Activated naive CD8-positive, alpha-beta T cell treated with anti-CD3 and anti-CD28 coated beads for 36 hours (primary cell): ENCODE results near the gene RAPGEF5. TPM values are rescaled to one million over a fixed set of nuclear protein-coding genes. Genes with fewer than 3 reads are reported as not detected.

Experiments used
- DNase-seq: peaks from one replicate; pipeline ENCODE4 v3.0.0; 2021
- H3K27ac Mint-ChIP-seq: one replicate; pipeline ENCODE4 v1.8.0; 2022; ENCODE audit warnings: mild to moderate bottlenecking, moderate library complexity, mixed read lengths
- H3K27me3 Mint-ChIP-seq: one replicate; pipeline ENCODE4 v1.8.0; 2022; ENCODE audit warnings: mild to moderate bottlenecking, mixed read lengths
- H3K36me3 Mint-ChIP-seq: one replicate; pipeline ENCODE4 v1.8.0; 2021; ENCODE audit warnings: mild to moderate bottlenecking, mixed read lengths
- H3K4me1 Mint-ChIP-seq: one replicate; pipeline ENCODE4 v1.8.0; 2021; ENCODE audit warnings: mixed read lengths
- H3K4me3 Mint-ChIP-seq: one replicate; pipeline ENCODE4 v1.8.0; 2022; ENCODE audit warnings: mild to moderate bottlenecking, moderate library complexity, mixed read lengths
- H3K9me3 Mint-ChIP-seq: one replicate; pipeline ENCODE4 v1.8.0; 2022; ENCODE audit warnings: mixed read lengths
- total RNA-seq, 2 experiments: library from RNA; stranded (reverse); gene quantifications; one replicate each; pipeline ENCODE4 v1.2.3, GENCODE V29; 2021

The RAPGEF5 gene
- total RNA-seq, 2 experiments from 2014 or later = 0.54 to 0.82 TPM

DNA sequence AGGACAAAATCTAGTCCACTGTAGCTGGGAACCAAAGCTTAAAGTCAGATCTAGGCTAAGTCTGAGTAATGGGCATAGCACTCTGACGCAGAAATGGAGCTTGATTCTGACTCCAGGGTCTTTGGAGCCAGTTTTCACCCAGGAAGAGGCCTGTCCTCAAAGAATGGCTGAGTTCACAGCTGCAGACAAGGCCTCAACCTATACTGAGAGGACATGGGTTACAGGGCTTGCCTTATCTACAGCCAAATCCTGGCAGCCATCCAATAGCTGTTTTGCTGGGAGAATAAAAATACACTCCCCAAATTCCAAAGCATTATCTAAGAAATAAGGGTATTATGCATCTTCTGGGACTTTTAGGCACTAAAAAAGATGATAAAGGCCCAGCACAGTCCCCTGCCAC, 154.8 kb downstream of the RAPGEF5 start:
- H3K27me3 Mint-ChIP-seq = no peaks in the 10 kb centered on the region

DNA sequence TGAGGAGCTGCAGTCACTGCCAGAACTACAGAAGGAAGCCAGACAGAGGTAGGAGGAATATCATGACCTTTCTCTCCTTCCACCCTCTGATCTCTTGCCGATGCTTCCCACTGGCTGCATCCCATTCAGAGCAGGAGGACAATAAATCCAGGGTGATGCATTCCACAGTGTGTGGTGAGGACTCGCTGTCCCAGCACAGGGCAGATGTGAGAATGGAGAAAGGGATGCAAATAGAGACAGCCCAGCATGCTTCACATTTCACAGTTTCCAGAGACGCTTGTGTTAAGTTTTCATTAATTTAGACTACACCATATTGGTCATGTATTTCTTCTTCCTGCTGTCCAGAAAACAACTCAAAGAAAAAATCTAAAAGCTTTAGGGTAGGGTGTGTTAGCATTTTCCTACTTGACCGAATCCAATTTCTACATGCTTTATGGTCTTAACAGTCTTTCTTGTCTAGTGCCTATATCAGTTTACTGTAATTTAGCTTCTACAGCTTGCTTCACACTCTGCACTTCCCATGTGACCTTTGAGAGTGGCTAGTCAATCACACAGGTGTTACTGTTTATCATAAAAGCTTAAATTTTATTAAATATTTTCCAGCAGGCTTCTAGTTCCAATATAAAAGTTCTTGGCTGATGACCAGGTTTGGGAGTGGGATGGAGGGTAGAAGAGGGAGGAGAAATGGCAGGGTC, 155.6 kb downstream of the RAPGEF5 start:
- DNase-seq = no peak
- Mint-ChIP-seq H3K36me3 (no peaks in the 10 kb centered on the region), H3K9me3 (no peaks in the 10 kb centered on the region), H3K4me1 (no peaks in the 10 kb centered on the region), H3K27me3 (no peaks in the 10 kb centered on the region), H3K27ac (no peak overlapping the region), H3K4me3 (no peak overlapping the region)

More for the DNA sequence above, 154.8 kb downstream of the RAPGEF5 start:
- no peak for DNase-seq
- no peaks in the 10 kb centered on the region for H3K4me1 Mint-ChIP-seq
- no peak overlapping the region for H3K4me3 Mint-ChIP-seq
- no peaks in the 10 kb centered on the region for H3K9me3 Mint-ChIP-seq
- no peak overlapping the region for H3K27ac Mint-ChIP-seq
- H3K36me3 Mint-ChIP-seq = no peaks in the 10 kb centered on the region

DNA sequence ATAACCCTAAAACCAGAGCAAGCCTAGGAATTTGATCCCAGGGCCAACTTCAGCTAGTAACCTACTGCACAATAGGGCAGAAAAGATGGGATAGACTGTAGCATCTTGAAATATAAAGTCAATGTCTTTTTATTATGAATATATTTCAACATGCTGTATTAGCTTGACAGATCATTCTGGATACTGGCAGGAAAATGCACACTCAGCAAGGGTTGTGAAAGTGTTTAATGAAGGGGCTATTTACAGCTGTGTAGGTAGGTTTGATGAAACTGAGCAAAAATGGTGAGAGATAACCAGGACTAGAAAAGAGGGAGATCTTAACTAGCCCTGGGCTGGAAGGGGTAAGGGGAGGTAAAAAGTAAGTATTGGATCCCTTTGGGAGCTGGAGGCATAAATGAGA, 156.2 kb downstream of the RAPGEF5 start:
- H3K4me1 Mint-ChIP-seq = no peaks in the 10 kb centered on the region
- DNase-seq = no peak
- H3K27me3 Mint-ChIP-seq = no peaks in the 10 kb centered on the region
- no peak overlapping the region for H3K27ac Mint-ChIP-seq
- no peaks in the 10 kb centered on the region for H3K36me3 Mint-ChIP-seq
- H3K9me3 Mint-ChIP-seq = no peaks in the 10 kb centered on the region
- no peak overlapping the region for H3K4me3 Mint-ChIP-seq

GRCh38 chr7:22200238-22200637, 156.7 kb downstream of the RAPGEF5 start:
- no peaks in the 10 kb centered on the region for H3K4me1 Mint-ChIP-seq
- H3K36me3 Mint-ChIP-seq = no peaks in the 10 kb centered on the region
- no peaks in the 10 kb centered on the region for H3K27me3 Mint-ChIP-seq
- DNase-seq = no peak
- no peak overlapping the region for H3K27ac Mint-ChIP-seq
- no peaks in the 10 kb centered on the region for H3K9me3 Mint-ChIP-seq
- no peak overlapping the region for H3K4me3 Mint-ChIP-seq

DNA sequence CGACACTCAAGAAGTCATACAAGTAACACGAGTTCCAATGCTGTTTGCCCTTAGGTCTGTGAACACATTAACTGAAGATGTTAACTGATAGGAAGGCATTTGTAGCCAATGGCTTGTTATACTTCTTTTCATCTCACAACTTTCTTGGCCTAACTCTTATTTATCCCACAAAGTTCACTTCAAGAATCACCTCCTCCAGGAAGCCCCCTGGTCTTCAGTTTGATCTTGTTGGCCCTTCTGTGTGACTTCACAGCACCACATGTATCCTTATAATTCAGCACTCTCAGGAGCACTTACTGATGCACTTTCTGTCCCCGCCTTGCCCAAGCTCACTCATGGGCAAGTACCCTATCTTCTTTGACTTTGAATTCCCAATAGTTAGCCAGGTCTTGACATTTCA, 159.6 kb downstream of the RAPGEF5 start:
- Mint-ChIP-seq H3K4me1 (no peaks in the 10 kb centered on the region), H3K27me3 (no peaks in the 10 kb centered on the region), H3K27ac (no peak overlapping the region), H3K9me3 (no peaks in the 10 kb centered on the region), H3K36me3 (no peaks in the 10 kb centered on the region), H3K4me3 (no peak overlapping the region)
- DNase-seq = no peak

- no peak for DNase-seq
- H3K4me3 Mint-ChIP-seq = no peak overlapping the region
- H3K9me3 Mint-ChIP-seq = no peaks in the 10 kb centered on the region
- H3K4me1 Mint-ChIP-seq = no peaks in the 10 kb centered on the region
- no peaks in the 10 kb centered on the region for H3K36me3 Mint-ChIP-seq
- no peak overlapping the region for H3K27ac Mint-ChIP-seq
- no peaks in the 10 kb centered on the region for H3K27me3 Mint-ChIP-seq
These were observed 160.5 kb downstream of the RAPGEF5 start for GRCh38 chr7:22196429-22196828.

DNA sequence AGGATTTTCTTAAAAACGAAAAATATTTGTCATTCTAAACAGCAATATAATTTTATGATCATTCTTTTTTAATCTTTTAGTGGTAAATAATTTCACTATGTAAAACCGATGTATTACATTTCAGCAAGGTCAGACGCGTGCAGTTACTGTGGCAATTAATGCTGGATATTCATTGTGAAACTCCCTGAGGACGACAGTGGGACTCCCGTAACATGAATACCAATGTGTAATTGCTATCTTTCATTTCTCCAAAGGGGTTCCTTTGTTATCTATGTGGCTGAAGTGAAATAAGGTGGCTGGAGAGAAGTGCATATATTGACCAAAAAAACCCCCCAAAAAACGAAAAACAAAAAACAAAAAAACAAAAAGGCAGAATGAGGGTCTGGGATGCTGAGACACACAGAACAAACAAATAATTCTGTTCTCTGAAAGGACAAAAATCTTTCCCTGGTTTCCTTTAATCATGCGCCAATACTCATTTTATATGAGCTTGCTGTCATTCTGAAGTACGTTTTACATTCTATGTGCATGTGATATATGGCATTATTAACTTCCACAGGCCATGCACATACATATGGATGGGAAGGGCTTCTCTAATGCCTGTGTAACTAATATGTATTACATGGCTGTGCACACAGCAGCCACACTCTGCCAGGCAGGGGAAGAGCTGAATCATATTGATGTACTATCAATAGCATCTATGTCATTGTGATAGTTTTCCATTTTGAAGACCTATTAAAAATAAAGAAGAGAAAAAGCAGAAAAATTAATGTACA, 161.4 kb downstream of the RAPGEF5 start:
- no peak for DNase-seq
- Mint-ChIP-seq H3K9me3 (no peaks in the 10 kb centered on the region), H3K27ac (no peak overlapping the region), H3K36me3 (no peaks in the 10 kb centered on the region), H3K4me1 (no peaks in the 10 kb centered on the region), H3K27me3 (no peaks in the 10 kb centered on the region), H3K4me3 (no peak overlapping the region)

- no peak for DNase-seq
- no peaks in the 10 kb centered on the region for H3K27me3 Mint-ChIP-seq
- no peak overlapping the region for H3K27ac Mint-ChIP-seq
- no peak overlapping the region for H3K4me3 Mint-ChIP-seq
- H3K4me1 Mint-ChIP-seq = no peaks in the 10 kb centered on the region
- no peaks in the 10 kb centered on the region for H3K36me3 Mint-ChIP-seq
- H3K9me3 Mint-ChIP-seq = no peaks in the 10 kb centered on the region
These were observed 162.2 kb downstream of the RAPGEF5 start for GRCh38 chr7:22194658-22195273.

GRCh38 chr7:22193450-22193983, 163.4 kb downstream of the RAPGEF5 start:
- no peaks in the 10 kb centered on the region for H3K36me3 Mint-ChIP-seq
- H3K4me3 Mint-ChIP-seq = no peak overlapping the region
- H3K27me3 Mint-ChIP-seq = no peaks in the 10 kb centered on the region
- no peaks in the 10 kb centered on the region for H3K4me1 Mint-ChIP-seq
- H3K9me3 Mint-ChIP-seq = no peaks in the 10 kb centered on the region
- H3K27ac Mint-ChIP-seq = no peak overlapping the region
- no peak for DNase-seq

GRCh38 chr7:22192801-22193200, 164.2 kb downstream of the RAPGEF5 start:
- no peak for DNase-seq
- H3K27me3 Mint-ChIP-seq = no peaks in the 10 kb centered on the region
- no peak overlapping the region for H3K27ac Mint-ChIP-seq
- no peak overlapping the region for H3K4me3 Mint-ChIP-seq
- H3K4me1 Mint-ChIP-seq = no peaks in the 10 kb centered on the region
- H3K9me3 Mint-ChIP-seq = no peaks in the 10 kb centered on the region
- no peaks in the 10 kb centered on the region for H3K36me3 Mint-ChIP-seq

- H3K9me3 Mint-ChIP-seq = no peaks in the 10 kb centered on the region
- H3K4me1 Mint-ChIP-seq = no peaks in the 10 kb centered on the region
- no peaks in the 10 kb centered on the region for H3K36me3 Mint-ChIP-seq
- H3K4me3 Mint-ChIP-seq = no peak overlapping the region
- DNase-seq = no peak
- H3K27me3 Mint-ChIP-seq = no peaks in the 10 kb centered on the region
- H3K27ac Mint-ChIP-seq = no peak overlapping the region
These were observed 166.2 kb downstream of the RAPGEF5 start for GRCh38 chr7:22190736-22191135.

DNA sequence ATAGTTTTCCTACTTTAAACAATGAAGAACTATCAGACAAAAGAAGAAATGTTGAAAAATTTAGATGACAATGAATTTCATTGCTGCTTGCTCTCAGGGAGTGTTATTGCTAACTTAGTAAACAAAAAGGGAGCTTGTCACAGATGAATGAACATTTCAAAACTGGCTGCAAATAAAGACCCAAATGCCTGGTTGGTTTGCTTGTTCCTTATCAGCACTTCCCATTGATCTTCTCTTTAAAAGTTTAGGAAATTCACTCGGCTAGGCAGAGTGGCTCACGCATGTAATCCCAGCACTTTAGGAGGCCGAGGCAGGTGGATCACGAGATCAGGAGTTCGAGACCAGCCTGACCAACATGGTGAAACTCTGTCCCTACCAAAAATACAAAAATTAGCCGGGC, 167.2 kb downstream of the RAPGEF5 start:
- Mint-ChIP-seq H3K9me3 (no peaks in the 10 kb centered on the region), H3K36me3 (no peaks in the 10 kb centered on the region), H3K27ac (no peak overlapping the region), H3K27me3 (no peaks in the 10 kb centered on the region), H3K4me1 (no peaks in the 10 kb centered on the region), H3K4me3 (no peak overlapping the region)
- DNase-seq = no peak

- Mint-ChIP-seq H3K27me3 (no peaks in the 10 kb centered on the region), H3K4me1 (no peaks in the 10 kb centered on the region), H3K36me3 (no peaks in the 10 kb centered on the region), H3K9me3 (no peaks in the 10 kb centered on the region), H3K27ac (no peak overlapping the region), H3K4me3 (no peak overlapping the region)
- no peak for DNase-seq
These were observed 167.7 kb downstream of the RAPGEF5 start for GRCh38 chr7:22189230-22189629.

GRCh38 chr7:22187691-22188348, 169.1 kb downstream of the RAPGEF5 start:
- Mint-ChIP-seq H3K9me3 (no peaks in the 10 kb centered on the region), H3K27me3 (no peaks in the 10 kb centered on the region), H3K36me3 (no peaks in the 10 kb centered on the region), H3K27ac (no peak overlapping the region), H3K4me1 (peaks cover 2% of the 10 kb centered on the region), H3K4me3 (no peak overlapping the region)
- no peak for DNase-seq

DNA sequence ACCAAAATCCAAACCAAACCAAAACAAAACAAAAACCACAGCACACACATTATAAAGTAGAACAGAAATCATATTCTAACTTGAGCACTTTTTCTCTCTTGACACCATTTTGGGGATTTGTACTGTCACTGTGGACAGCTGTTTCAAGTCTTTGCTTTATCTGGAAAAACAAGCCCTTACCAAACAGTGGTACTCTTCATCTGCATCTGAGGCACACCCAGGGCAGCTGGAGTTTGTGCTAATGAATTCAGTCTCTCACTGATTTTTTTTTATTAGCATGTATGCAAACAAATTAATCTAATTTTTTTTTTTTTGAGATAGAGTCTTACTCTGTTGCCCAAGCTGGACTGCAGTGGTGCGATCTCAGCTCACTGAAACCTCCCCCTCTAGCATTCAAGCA, 171.4 kb downstream of the RAPGEF5 start:
- Mint-ChIP-seq H3K36me3 (no peaks in the 10 kb centered on the region), H3K4me1 (peaks cover 2% of the 10 kb centered on the region), H3K4me3 (no peak overlapping the region), H3K27ac (no peak overlapping the region), H3K9me3 (no peaks in the 10 kb centered on the region), H3K27me3 (peaks cover 11% of the 10 kb centered on the region)
- DNase-seq = no peak
